Lower lobe of right lung (tissue), 2 donors: ENCODE results near the gene ROBO2. TPM values are rescaled to one million over a fixed set of nuclear protein-coding genes. Genes with fewer than 3 reads are reported as not detected.

Experiments used
- ATAC-seq, 2 donors: fragments of 200-7000 bp; cut with Tn5 transposase; one replicate each; pipeline ENCODE4 v1.9.1; 2020 to 2022; ENCODE audit warnings: mild to moderate bottlenecking in 2 of 2, moderate library complexity in 2 of 2
- DNase-seq: peaks from one replicate; pipeline ENCODE4 v3.0.0-alpha.2; 2020
- H3K27ac ChIP-seq: fragments of 200-600 bp; one replicate; pipeline ENCODE4 v1.8.0; 2022
- H3K27me3 ChIP-seq: fragments of 200-600 bp; one replicate; pipeline ENCODE4 v1.8.0; 2022; ENCODE audit warnings: low read depth
- H3K36me3 ChIP-seq: fragments of 200-600 bp; one replicate; pipeline ENCODE4 v1.8.0; 2022; ENCODE audit warnings: mild to moderate bottlenecking
- H3K4me1 ChIP-seq: fragments of 200-600 bp; one replicate; pipeline ENCODE4 v1.8.0; 2022
- H3K4me3 ChIP-seq: fragments of 200-600 bp; one replicate; pipeline ENCODE4 v1.8.0; 2022; ENCODE audit warnings: mild to moderate bottlenecking
- H3K9me3 ChIP-seq: fragments of 200-600 bp; one replicate; pipeline ENCODE4 v1.8.0; 2022
- intact Hi-C: fragments of 100-400 bp; cut with DNase I; formaldehyde crosslinking; loops from one replicate; pipeline ENCODE4 v1.11.0; 2022
- total RNA-seq: library from RNA; stranded (reverse); fragmentation: NEBNext Ultra II Directional; extraction: Animal tissue kit (Norgen Biotek cat#: 25700); gene quantifications from one replicate; pipeline ENCODE4 v1.2.1, GENCODE V29; 2021
- TF ChIP-seq, protein P1 (sequence below): fragments of 200-600 bp; IDR thresholded peaks from one replicate; pipeline ENCODE4 v1.8.0; 2022; ENCODE audit warnings: antibody characterized with exemption, mild to moderate bottlenecking
- donor health status: DM: no; HTN: yes; CAD: no; lungs with severe emphysema.

ROBO2 gene
- total RNA-seq, 1 donor from 2014 or later: 11.8 TPM

DNA sequence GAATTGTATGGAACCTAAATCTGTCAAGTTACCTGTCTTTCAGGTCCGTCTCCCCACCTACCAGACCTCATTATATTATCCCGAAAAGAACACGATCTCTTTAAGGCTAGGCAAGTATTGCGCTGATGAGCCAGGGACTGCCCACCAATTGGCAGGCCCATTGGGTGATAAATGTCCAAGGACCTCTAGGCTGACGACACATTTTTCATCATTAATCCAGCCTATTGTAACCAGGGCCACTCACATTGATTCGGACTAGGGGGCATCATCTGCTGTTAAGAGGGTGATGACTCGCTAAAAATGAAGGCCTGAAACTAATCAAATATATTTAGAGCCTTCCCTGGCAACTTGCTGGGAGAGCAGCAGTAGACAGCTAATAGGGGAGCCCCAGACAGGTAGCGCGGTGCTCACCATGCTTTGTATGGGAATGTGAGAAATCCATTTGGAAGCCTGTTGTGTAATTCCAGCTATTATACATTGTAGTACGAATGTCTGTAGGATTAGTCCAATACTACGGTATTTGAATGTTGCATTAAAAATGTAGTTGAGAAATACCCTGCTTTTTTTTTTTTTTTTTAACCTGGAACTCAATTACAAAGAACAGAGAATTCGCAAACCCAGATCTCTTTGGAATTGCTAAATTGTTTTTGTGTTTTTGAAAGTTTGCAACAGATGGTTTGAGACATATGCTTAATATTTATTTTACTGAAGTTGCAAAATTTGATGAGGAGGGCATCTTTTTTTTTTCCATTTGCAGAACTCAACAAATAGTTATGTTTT, 156.1 kb downstream of the ROBO2 start:
- Histone ChIP-seq H3K4me3 (no peak overlapping the region), H3K4me1 (no peaks in the 10 kb centered on the region), H3K27me3 (no peaks in the 10 kb centered on the region), H3K9me3 (no peaks in the 10 kb centered on the region), H3K27ac (no peak overlapping the region), H3K36me3 (no peaks in the 10 kb centered on the region)
- intact Hi-C loops: no loop called here
- no peak for DNase-seq
- TF ChIP-seq, protein P1, sequence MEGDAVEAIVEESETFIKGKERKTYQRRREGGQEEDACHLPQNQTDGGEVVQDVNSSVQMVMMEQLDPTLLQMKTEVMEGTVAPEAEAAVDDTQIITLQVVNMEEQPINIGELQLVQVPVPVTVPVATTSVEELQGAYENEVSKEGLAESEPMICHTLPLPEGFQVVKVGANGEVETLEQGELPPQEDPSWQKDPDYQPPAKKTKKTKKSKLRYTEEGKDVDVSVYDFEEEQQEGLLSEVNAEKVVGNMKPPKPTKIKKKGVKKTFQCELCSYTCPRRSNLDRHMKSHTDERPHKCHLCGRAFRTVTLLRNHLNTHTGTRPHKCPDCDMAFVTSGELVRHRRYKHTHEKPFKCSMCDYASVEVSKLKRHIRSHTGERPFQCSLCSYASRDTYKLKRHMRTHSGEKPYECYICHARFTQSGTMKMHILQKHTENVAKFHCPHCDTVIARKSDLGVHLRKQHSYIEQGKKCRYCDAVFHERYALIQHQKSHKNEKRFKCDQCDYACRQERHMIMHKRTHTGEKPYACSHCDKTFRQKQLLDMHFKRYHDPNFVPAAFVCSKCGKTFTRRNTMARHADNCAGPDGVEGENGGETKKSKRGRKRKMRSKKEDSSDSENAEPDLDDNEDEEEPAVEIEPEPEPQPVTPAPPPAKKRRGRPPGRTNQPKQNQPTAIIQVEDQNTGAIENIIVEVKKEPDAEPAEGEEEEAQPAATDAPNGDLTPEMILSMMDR: no peak
- ATAC-seq: no peak

DNA sequence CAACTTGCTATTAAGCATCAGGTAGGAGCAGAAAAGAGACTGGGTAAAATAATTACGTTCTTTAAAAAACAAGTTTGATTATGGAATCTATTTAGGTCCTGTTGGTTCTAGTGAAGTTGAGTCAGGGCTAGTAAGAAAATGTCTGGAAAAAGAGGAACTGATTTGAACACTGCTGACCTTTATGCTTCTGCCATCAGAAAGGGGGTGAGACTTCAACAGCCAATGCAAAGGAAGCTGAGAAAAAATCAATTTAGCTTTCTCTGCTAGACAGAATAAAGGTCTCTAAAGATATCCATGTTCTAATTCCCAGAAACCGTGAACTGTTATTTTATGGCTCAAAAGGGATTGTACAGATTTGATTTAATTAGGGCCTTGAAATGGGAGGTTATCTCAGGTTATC, 157.5 kb downstream of the ROBO2 start:
- intact Hi-C loops: no loop called here

GRCh38 chr3:77203851-77204250, 164.0 kb downstream of the ROBO2 start:
- Histone ChIP-seq H3K27me3 (no peaks in the 10 kb centered on the region), H3K27ac (no peak overlapping the region), H3K4me1 (no peaks in the 10 kb centered on the region), H3K4me3 (no peak overlapping the region), H3K9me3 (no peaks in the 10 kb centered on the region), H3K36me3 (no peaks in the 10 kb centered on the region)
- intact Hi-C loops: no loop called here
- ATAC-seq (no peak), DNase-seq (no peak)
- TF ChIP-seq, protein P1: no peak

More for the DNA sequence above, 157.5 kb downstream of the ROBO2 start:
- Histone ChIP-seq H3K4me1 (no peaks in the 10 kb centered on the region), H3K9me3 (no peaks in the 10 kb centered on the region), H3K4me3 (no peak overlapping the region), H3K36me3 (no peaks in the 10 kb centered on the region), H3K27ac (no peak overlapping the region), H3K27me3 (no peaks in the 10 kb centered on the region)
- ATAC-seq (no peak), DNase-seq (no peak)
- TF ChIP-seq, protein P1: no peak

- no peaks in the 10 kb centered on the region for H3K4me1 ChIP-seq
- no peaks in the 10 kb centered on the region for H3K27me3 ChIP-seq
- intact Hi-C loops: no loop called here
- ATAC-seq (no peak), DNase-seq (no peak)
- TF ChIP-seq, protein P1: no peak
- H3K36me3 ChIP-seq: no peaks in the 10 kb centered on the region
- no peaks in the 10 kb centered on the region for H3K9me3 ChIP-seq
- H3K4me3 ChIP-seq: no peak overlapping the region
- no peak overlapping the region for H3K27ac ChIP-seq
Observed at GRCh38 chr3:77204788-77205187, 164.9 kb downstream of the ROBO2 start.

- no peak overlapping the region for H3K27ac ChIP-seq
- H3K36me3 ChIP-seq: no peaks in the 10 kb centered on the region
- H3K9me3 ChIP-seq: no peaks in the 10 kb centered on the region
- DNase-seq (no peak), ATAC-seq (no peak)
- intact Hi-C loops: no loop called here
- H3K4me3 ChIP-seq: no peak overlapping the region
- TF ChIP-seq, protein P1: no peak
- H3K27me3 ChIP-seq: no peaks in the 10 kb centered on the region
- no peaks in the 10 kb centered on the region for H3K4me1 ChIP-seq
Observed at GRCh38 chr3:77207753-77208152, 167.9 kb downstream of the ROBO2 start.
